ENCODE results near the gene ARFGEF3.

The ARFGEF3 gene

GRCh38 chr6:138238368-138238767 lies 76.6 kb downstream of the ARFGEF3 start:
- no peak for DNase-seq (ENCODE audit: low read depth in 1 of 2, low spot score in 1 of 2)

GRCh38 chr6:138239774-138240173 lies 78.0 kb downstream of the ARFGEF3 start:
- DNase-seq (ENCODE audit: low read depth in 1 of 2, low spot score in 1 of 2), result no peak

GRCh38 chr6:138240476-138241245 lies 78.9 kb downstream of the ARFGEF3 start:
- DNase-seq (ENCODE audit: low read depth in 1 of 2, low spot score in 1 of 2), result no peak

- DNase-seq (ENCODE audit: low read depth in 1 of 2, low spot score in 1 of 2), result no peak
Observed at GRCh38 chr6:138241381-138241780, 79.6 kb downstream of the ARFGEF3 start.

GRCh38 chr6:138241934-138242333 lies 80.2 kb downstream of the ARFGEF3 start:
- no peak for DNase-seq (ENCODE audit: low read depth in 1 of 2, low spot score in 1 of 2)

GRCh38 chr6:138242987-138243592 lies 81.4 kb downstream of the ARFGEF3 start:
- DNase-seq (ENCODE audit: low read depth in 1 of 2, low spot score in 1 of 2), result no peak

GRCh38 chr6:138245751-138246150 lies 84.0 kb downstream of the ARFGEF3 start:
- DNase-seq (ENCODE audit: low read depth in 1 of 2, low spot score in 1 of 2), result no peak

GRCh38 chr6:138246650-138247440 lies 85.1 kb downstream of the ARFGEF3 start:
- DNase-seq (ENCODE audit: low read depth in 1 of 2, low spot score in 1 of 2), result no peak

GRCh38 chr6:138248011-138248410 lies 86.3 kb downstream of the ARFGEF3 start:
- no peak for DNase-seq (ENCODE audit: low read depth in 1 of 2, low spot score in 1 of 2)

GRCh38 chr6:138248878-138249277 lies 87.1 kb downstream of the ARFGEF3 start:
- no peak for DNase-seq (ENCODE audit: low read depth in 1 of 2, low spot score in 1 of 2)

GRCh38 chr6:138250053-138250452 lies 88.3 kb downstream of the ARFGEF3 start:
- DNase-seq (ENCODE audit: low read depth in 1 of 2, low spot score in 1 of 2), result no peak

- no peak for DNase-seq (ENCODE audit: low read depth in 1 of 2, low spot score in 1 of 2)
Observed at GRCh38 chr6:138250513-138251247, 88.9 kb downstream of the ARFGEF3 start.

GRCh38 chr6:138253731-138254130 lies 92.0 kb downstream of the ARFGEF3 start:
- DNase-seq (ENCODE audit: low read depth in 1 of 2, low spot score in 1 of 2), result no peak

GRCh38 chr6:138255443-138255842 lies 93.7 kb downstream of the ARFGEF3 start:
- DNase-seq (ENCODE audit: low read depth in 1 of 2, low spot score in 1 of 2), result no peak

GRCh38 chr6:138257638-138258040 lies 95.9 kb downstream of the ARFGEF3 start:
- no peak for DNase-seq (ENCODE audit: low read depth in 1 of 2, low spot score in 1 of 2)

- DNase-seq (ENCODE audit: low read depth in 1 of 2, low spot score in 1 of 2), result no peak
Observed at GRCh38 chr6:138258197-138258596, 96.5 kb downstream of the ARFGEF3 start.

- DNase-seq (ENCODE audit: low read depth in 1 of 2, low spot score in 1 of 2), result no peak
Observed at GRCh38 chr6:138258991-138259390, 97.3 kb downstream of the ARFGEF3 start.

GRCh38 chr6:138261116-138261780 lies 99.5 kb downstream of the ARFGEF3 start:
- no peak for DNase-seq (ENCODE audit: low read depth in 1 of 2, low spot score in 1 of 2)

GRCh38 chr6:138263963-138264362 lies 102.2 kb downstream of the ARFGEF3 start:
- DNase-seq (ENCODE audit: low read depth in 1 of 2, low spot score in 1 of 2), result no peak

- no peak for DNase-seq (ENCODE audit: low read depth in 1 of 2, low spot score in 1 of 2)
Observed at GRCh38 chr6:138264372-138264880, 102.7 kb downstream of the ARFGEF3 start.

GRCh38 chr6:138266095-138266494 lies 104.4 kb downstream of the ARFGEF3 start:
- DNase-seq (ENCODE audit: low read depth in 1 of 2, low spot score in 1 of 2), result no peak
